Measurements from ENCODE around the gene KNTC1. TPM values are rescaled to one million over a fixed set of nuclear protein-coding genes. Genes with fewer than 3 reads are reported as not detected.
"Not testable (repeated sequence)": the region's sequence is repeated elsewhere in the genome, so short reads cannot be mapped to it uniquely, and the experiment has no call there.

KNTC1 gene
- total and polyA plus RNA-seq, 2 of the 8 experiments (the other 6 are each of a cell fraction or from before 2014, with no cell fraction given) = 52.7 to 80.2 TPM

DNA sequence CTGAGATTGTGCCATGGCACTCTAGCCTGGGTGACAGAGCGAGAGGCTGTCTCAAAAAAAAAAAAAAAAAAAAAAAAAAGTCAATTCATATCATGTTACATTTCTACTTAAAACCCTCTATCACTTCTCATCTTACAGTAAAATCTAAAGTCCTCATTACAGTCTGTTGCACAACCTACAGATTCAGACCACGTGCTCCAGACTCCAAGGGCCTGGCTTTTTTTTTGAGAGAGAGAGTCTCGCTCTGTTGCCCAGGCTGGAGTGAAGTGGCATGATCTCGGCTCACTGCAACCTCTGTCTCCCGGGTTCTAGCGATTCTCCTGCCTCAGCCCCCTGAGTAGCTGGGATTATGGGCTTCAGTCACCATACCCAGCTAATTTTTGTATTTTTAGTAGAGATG is 40.7 kb upstream of the KNTC1 start:
- not testable (repeated sequence) for H3K4ac ChIP-seq (replicated peaks; ENCODE audit: insufficient read length, low read depth, low read length); H3K23ac ChIP-seq (ENCODE audit: insufficient read length); H3K9ac ChIP-seq (replicated peaks in 1 of 4; ENCODE audit: extremely low read depth in 1 of 4, low read depth in 3 of 4, low read length in 3 of 4); H3K56ac ChIP-seq (replicated peaks; ENCODE audit: insufficient read length, low read depth, low read length); H2AK5ac ChIP-seq (ENCODE audit: low read depth, low read length); H3K14ac ChIP-seq (ENCODE audit: insufficient read length); H2AFZ ChIP-seq (ENCODE audit: low read length); H2BK12ac ChIP-seq (ENCODE audit: low read depth, low read length); H3K4me3 ChIP-seq (ENCODE audit: extremely low read depth in 1 of 4, insufficient read depth in 2 of 4, low read depth in 3 of 4, low read length in 4 of 4); H3K9me3 ChIP-seq (ENCODE audit: insufficient read depth in 2 of 2, low read depth in 1 of 2, low read length in 1 of 2); H2BK20ac ChIP-seq (ENCODE audit: low read length); H4K8ac ChIP-seq (ENCODE audit: extremely low read depth, insufficient read depth, low read length); H4K91ac ChIP-seq (replicated peaks; ENCODE audit: insufficient read length, low read length); H4K5ac ChIP-seq (ENCODE audit: insufficient read length, low read depth, low read length); H2BK5ac ChIP-seq (ENCODE audit: low read depth, low read length); H3K79me2 ChIP-seq (ENCODE audit: control insufficient read depth in 1 of 2, insufficient read depth in 2 of 2, low read length in 2 of 2); H3K18ac ChIP-seq (ENCODE audit: extremely low read depth, low read length); H3K79me1 ChIP-seq (ENCODE audit: low read depth, low read length); H3K27me3 ChIP-seq (replicated peaks in 1 of 4; ENCODE audit: control insufficient read depth in 3 of 4, extremely low read depth in 1 of 4, insufficient read depth in 3 of 4, low read length in 3 of 4); H4K20me1 ChIP-seq (replicated peaks in 1 of 2; ENCODE audit: control insufficient read depth in 1 of 2, insufficient read depth in 2 of 2, low read length in 2 of 2); H3K4me2 ChIP-seq (ENCODE audit: insufficient read depth in 1 of 2, low read depth in 2 of 2, low read length in 2 of 2); FAIRE-seq; H3K23me2 ChIP-seq (ENCODE audit: low read depth, low read length); H3K4me1 ChIP-seq (replicated peaks in 1 of 4; ENCODE audit: control insufficient read depth in 3 of 4, insufficient read depth in 4 of 4, low read length in 3 of 4); H3K27ac ChIP-seq (ENCODE audit: low read depth, low read length); H2BK120ac ChIP-seq (replicated peaks; ENCODE audit: low read depth, low read length); H2BK15ac ChIP-seq (ENCODE audit: low read length)
- peak in 1 of 2 experiments; percentile 16 for DNase-seq (ENCODE audit: low read depth in 1 of 2, low spot score in 2 of 2)
- 96% methylated on average over 6 of the region's 6 CpGs; no CpG with 5 or more reads in 1 of the 2 experiments for whole genome bisulfite sequencing, 2 experiments (ENCODE audit: extremely low coverage in 1 of 2, insufficient coverage in 1 of 2, insufficient read length in 1 of 2, insufficient replicate concordance in 2 of 2, low coverage in 1 of 2, low lambda C conversion rate in 2 of 2, missing lambda C conversion rate in 1 of 2)
- ChIA-PET CTCF (ENCODE audit: partially characterized antibody) (interaction anchor here (1.3 to 2.5 kb wide), 4 partner anchors 10 to 87 kb away, joined by 3 to 8 read pairs (median 6); no protein-coding TSS in a partner anchor), POLR2A (ENCODE audit: partially characterized antibody) (interaction anchor here (1.1 to 47.9 kb wide), 3 partner anchors 11 to 40 kb away, joined by 5 to 1221 read pairs (median 6); partner anchors contain the start of genes KNTC1 and RSRC2)
- H3K36me3 ChIP-seq (ENCODE audit: control insufficient read depth in 2 of 4, insufficient read depth in 4 of 4, low read length in 3 of 4) = peaks cover 8 to 84% (median 46%) of the 10 kb centered on the region in 4 experiments
